Measurements from ENCODE around the gene PCDH15. TPM values are rescaled to one million over a fixed set of nuclear protein-coding genes. Genes with fewer than 3 reads are reported as not detected.

Gene PCDH15
- polyA plus RNA-seq, 1 experiment: not detected

DNA sequence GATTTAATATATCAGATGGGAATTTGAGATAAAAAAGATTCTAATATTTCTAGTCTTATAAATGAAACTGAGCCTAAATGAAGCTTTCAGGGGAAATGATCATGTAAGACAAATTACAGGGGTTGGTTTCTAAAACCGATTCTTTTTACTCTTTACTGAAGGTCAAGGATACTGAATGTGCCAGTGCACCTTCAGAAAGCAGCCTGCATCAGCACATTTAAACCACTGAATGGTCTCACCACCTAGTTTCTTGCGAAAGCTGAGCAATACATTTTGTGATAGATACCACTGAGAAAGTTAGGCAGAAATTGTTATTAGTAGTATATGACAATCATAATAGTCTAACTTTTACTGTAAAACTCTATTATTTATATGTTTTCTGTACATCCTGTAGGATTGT lies 180.7 kb downstream of the PCDH15 start:
- Histone ChIP-seq H3K27me3 (ENCODE audit: control insufficient read depth, insufficient read depth, low read length) (no peaks in the 10 kb centered on the region), H3K9me3 (ENCODE audit: control insufficient read depth, insufficient read depth, low read length) (no peaks in the 10 kb centered on the region), H3K27ac (ENCODE audit: low read depth, low read length) (no peak overlapping the region), H3K4me3 (ENCODE audit: low read depth, low read length) (no peak overlapping the region)
- no peak for DNase-seq (ENCODE audit: low read depth, low spot score)
- POLR2A ChIA-PET: no interaction called here
- CTCF ChIA-PET: no interaction called here
- no peak for TF ChIP-seq CTCF (IDR thresholded peaks at IDR 0.05; ENCODE audit: low read depth, low read length)

DNA sequence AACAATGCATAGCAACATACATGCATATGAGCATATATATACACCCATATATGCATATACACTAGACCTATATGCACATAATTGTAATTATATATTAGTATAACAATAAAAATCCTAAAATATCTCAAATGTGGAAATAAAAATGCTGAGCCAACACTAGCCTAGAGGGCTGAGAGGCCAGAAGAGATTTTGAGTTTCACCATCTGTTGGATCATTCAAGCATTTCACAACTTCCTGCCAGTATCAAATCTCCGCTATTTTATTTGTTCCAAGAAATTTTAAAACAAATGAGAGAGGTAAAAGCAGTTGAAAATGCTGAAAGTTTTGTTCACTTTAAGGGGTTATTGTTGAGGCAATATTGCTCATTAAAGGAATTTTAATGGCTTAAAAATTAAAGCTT lies 187.0 kb downstream of the PCDH15 start:
- H3K4me3 ChIP-seq (ENCODE audit: low read depth, low read length): no peak overlapping the region
- no peaks in the 10 kb centered on the region for H3K9me3 ChIP-seq (ENCODE audit: control insufficient read depth, insufficient read depth, low read length)
- no peak for DNase-seq (ENCODE audit: low read depth, low spot score)
- TF ChIP-seq CTCF (IDR thresholded peaks at IDR 0.05; ENCODE audit: low read depth, low read length): no peak
- no peaks in the 10 kb centered on the region for H3K27me3 ChIP-seq (ENCODE audit: control insufficient read depth, insufficient read depth, low read length)
- CTCF ChIA-PET: no interaction called here
- POLR2A ChIA-PET: no interaction called here
- no peak overlapping the region for H3K27ac ChIP-seq (ENCODE audit: low read depth, low read length)

DNA sequence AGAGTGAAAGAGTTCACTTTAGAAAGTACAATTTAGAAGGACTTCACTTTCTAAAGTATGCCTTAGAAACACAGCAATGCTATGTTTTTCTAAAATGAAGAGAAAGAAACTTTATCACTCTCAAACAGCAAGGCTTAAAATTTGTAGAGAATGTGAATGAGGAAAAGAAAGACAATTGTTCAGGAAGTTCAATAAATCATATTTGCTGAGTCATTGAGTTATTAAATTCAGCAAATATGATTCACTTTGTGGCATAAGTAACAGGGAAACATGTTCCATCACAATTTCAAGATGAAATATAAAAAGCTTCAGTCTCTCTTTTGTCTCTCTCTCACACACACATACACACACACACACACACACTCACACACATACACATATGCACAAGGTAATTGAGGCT lies 187.9 kb downstream of the PCDH15 start:
- Histone ChIP-seq H3K4me3 (ENCODE audit: low read depth, low read length) (no peak overlapping the region), H3K27ac (ENCODE audit: low read depth, low read length) (no peak overlapping the region), H3K9me3 (ENCODE audit: control insufficient read depth, insufficient read depth, low read length) (no peaks in the 10 kb centered on the region), H3K27me3 (ENCODE audit: control insufficient read depth, insufficient read depth, low read length) (no peaks in the 10 kb centered on the region)
- no peak for TF ChIP-seq CTCF (IDR thresholded peaks at IDR 0.05; ENCODE audit: low read depth, low read length)
- CTCF ChIA-PET: no interaction called here
- DNase-seq (ENCODE audit: low read depth, low spot score): no peak
- POLR2A ChIA-PET: no interaction called here

DNA sequence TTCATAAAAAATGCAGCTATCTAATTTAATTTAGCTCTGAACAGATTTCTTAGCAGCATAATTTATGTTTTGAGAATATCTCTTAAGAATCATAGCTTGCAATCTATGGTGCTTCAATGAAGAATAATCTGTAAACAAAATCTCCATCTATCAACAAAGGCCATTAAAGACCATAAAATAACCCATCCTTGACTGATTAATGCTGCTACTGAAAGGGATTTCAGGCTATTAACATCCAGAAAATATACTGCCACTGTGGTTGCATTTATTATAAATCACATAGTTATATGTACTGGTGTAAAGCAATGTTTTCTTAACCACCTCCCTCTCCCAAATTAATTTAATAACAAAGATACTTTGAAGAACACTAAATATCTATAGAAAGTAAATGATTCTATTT lies 191.6 kb downstream of the PCDH15 start:
- Histone ChIP-seq H3K27ac (ENCODE audit: low read depth, low read length) (no peak overlapping the region), H3K4me3 (ENCODE audit: low read depth, low read length) (no peak overlapping the region), H3K27me3 (ENCODE audit: control insufficient read depth, insufficient read depth, low read length) (no peaks in the 10 kb centered on the region), H3K9me3 (ENCODE audit: control insufficient read depth, insufficient read depth, low read length) (no peaks in the 10 kb centered on the region)
- no peak for TF ChIP-seq CTCF (IDR thresholded peaks at IDR 0.05; ENCODE audit: low read depth, low read length)
- POLR2A ChIA-PET: no interaction called here
- DNase-seq (ENCODE audit: low read depth, low spot score): no peak
- CTCF ChIA-PET: no interaction called here

GRCh38 chr10:54607983-54608382 lies 193.0 kb downstream of the PCDH15 start:
- CTCF ChIA-PET: no interaction called here
- Histone ChIP-seq H3K9me3 (ENCODE audit: control insufficient read depth, insufficient read depth, low read length) (no peaks in the 10 kb centered on the region), H3K27me3 (ENCODE audit: control insufficient read depth, insufficient read depth, low read length) (no peaks in the 10 kb centered on the region), H3K27ac (ENCODE audit: low read depth, low read length) (no peak overlapping the region), H3K4me3 (ENCODE audit: low read depth, low read length) (no peak overlapping the region)
- DNase-seq (ENCODE audit: low read depth, low spot score): no peak
- TF ChIP-seq CTCF (IDR thresholded peaks at IDR 0.05; ENCODE audit: low read depth, low read length): no peak
- POLR2A ChIA-PET: no interaction called here

Measured in AG04450 (cell line).